HepG2 (cell line): ENCODE measurements around the gene LGALS8. TPM values are rescaled to one million over a fixed set of nuclear protein-coding genes. Genes with fewer than 3 reads are reported as not detected.
A peak's percentile ranks its signal among the peaks of the same experiment; 100 is the strongest.

ENCODE experiments used
- ATAC-seq: fragments of 200-7000 bp; cut with Tn5 transposase; 3 replicates; pipeline ENCODE4 v1.9.1; 2020; ENCODE audit warnings: mild to moderate bottlenecking, moderate library complexity
- BruUV-seq: library from RNA; stranded (reverse); fragments of 400-500 nt; replicated peaks from 2 replicates; lab custom pipeline; 2021; lab: Mats Ljungman, UMichigan
- CTCF ChIA-PET: fragments of 300-600 bp; formaldehyde crosslinking; extraction: SDS; loops from one replicate; lab custom pipeline; 2021; ENCODE audit warnings: low total read pairs, inconsistent platforms, low intra/inter-chr PET ratio; lab: Yijun Ruan, JAX
- POLR2A ChIA-PET: fragments of 350-600 bp; sonication (Branson Sonifier 250); formaldehyde crosslinking; loops from one replicate; lab custom pipeline; 2020; ENCODE audit warnings: antibody characterized with exemption, inconsistent platforms; lab: Yijun Ruan, JAX
- DNase-seq: peaks from one replicate; pipeline ENCODE4 v3.0.0-alpha.2; 2015; ENCODE audit warnings: low spot score
- FAIRE-seq: peaks from 3 replicates; lab custom pipeline; 2011; peaks lifted over from hg19 to GRCh38; lab: Jason Lieb, UNC
- H2AFZ ChIP-seq: one replicate; pipeline ENCODE4 v1.6.1; 2011; ENCODE audit warnings: low read length, inconsistent platforms
- H3K27ac ChIP-seq: fragments of 300-600 bp; 3 replicates; pipeline ENCODE4 v1.8.0; 2011; ENCODE audit warnings: mixed run types, mild to moderate bottlenecking, mixed read lengths, low read length, inconsistent platforms; ENCODE audit not compliant: insufficient read depth; ENCODE audit errors: extremely low read length
- H3K27me3 ChIP-seq, 2 experiments: fragments of 200-600 bp in 1 of 2; 2 replicates in 1 of 2; 3 replicates in 1 of 2; pipeline versions ENCODE4 v1.6.0 to v1.8.0; 2011; ENCODE audit warnings: low read length in 2 of 2, mild to moderate bottlenecking in 2 of 2, moderate library complexity in 2 of 2, inconsistent platforms in 1 of 2; ENCODE audit not compliant: insufficient read depth in 2 of 2, control insufficient read depth in 1 of 2
- H3K36me3 ChIP-seq, 2 experiments: fragments of 200-600 bp in 1 of 2; replicated peaks in 1 of 2; 2 replicates in 1 of 2; 3 replicates in 1 of 2; pipeline versions ENCODE4 v1.5.1 to v1.8.0; 2011; ENCODE audit warnings: low read length in 2 of 2, inconsistent platforms in 1 of 2; ENCODE audit not compliant: insufficient read depth in 2 of 2, control insufficient read depth in 1 of 2
- H3K4me1 ChIP-seq: 2 replicates; pipeline ENCODE4 v1.5.1; 2012; ENCODE audit warnings: low read length, inconsistent platforms; ENCODE audit not compliant: insufficient read depth
- H3K4me2 ChIP-seq: 2 replicates; pipeline ENCODE4 v1.6.0; 2011; ENCODE audit warnings: low read depth, low read length, inconsistent platforms
- H3K4me3 ChIP-seq, 3 experiments: fragments of 200-600 bp in 1 of 3; sonication (generic), shearing (Covaris generic) in 1 of 3; replicated peaks in 1 of 3; 2 replicates each; pipeline ENCODE4 v1.5.1; 2011 to 2016; ENCODE audit warnings: low read length in 3 of 3, inconsistent platforms in 2 of 3, low read depth in 2 of 3, mild to moderate bottlenecking in 2 of 3, control low read depth in 1 of 3, mixed read lengths in 1 of 3; ENCODE audit not compliant: insufficient read depth in 1 of 3
- H3K79me2 ChIP-seq: one replicate; pipeline ENCODE4 v1.6.1; 2011; ENCODE audit warnings: low read length, inconsistent platforms; ENCODE audit not compliant: insufficient read depth
- H3K9ac ChIP-seq: 2 replicates; pipeline ENCODE4 v1.6.0; 2011; ENCODE audit warnings: mild to moderate bottlenecking, low read depth, low read length, inconsistent platforms; ENCODE audit not compliant: insufficient read depth
- H3K9me3 ChIP-seq: 2 replicates; pipeline ENCODE4 v1.5.1; 2012; ENCODE audit warnings: mild to moderate bottlenecking, low read length
- H4K20me1 ChIP-seq: 2 replicates; pipeline ENCODE4 v1.6.0; 2011; ENCODE audit warnings: inconsistent platforms, mild to moderate bottlenecking, low read length, moderate library complexity; ENCODE audit not compliant: insufficient read depth
- CEBPG ChIP-seq: IDR thresholded peaks from 2 replicates; pipeline ENCODE4 v1.6.1; 2016
- ELK4 ChIP-seq: sonication (generic); formaldehyde crosslinking; IDR thresholded peaks from 2 replicates; pipeline ENCODE4 v1.9.0; 2021; ENCODE audit warnings: missing genetic modification reagents, borderline replicate concordance
- MBD4 ChIP-seq: IDR thresholded peaks from 2 replicates; pipeline ENCODE4 v1.6.1; 2012; ENCODE audit warnings: low read length, inconsistent platforms, borderline replicate concordance
- NR2F6 ChIP-seq, 2 experiments: IDR thresholded peaks; 2 replicates each; pipeline ENCODE4 v1.6.1; 2016; ENCODE audit warnings: antibody characterized with exemption in 1 of 2, mild to moderate bottlenecking in 1 of 2
- TBX2 ChIP-seq: sonication (generic); formaldehyde crosslinking; IDR thresholded peaks from 2 replicates; pipeline ENCODE4 v1.5.0; 2020; ENCODE audit warnings: missing genetic modification reagents, mild to moderate bottlenecking, borderline replicate concordance
- ZMAT5 ChIP-seq: sonication (generic); formaldehyde crosslinking; IDR thresholded peaks from 2 replicates; pipeline ENCODE4 v1.5.0; 2020; ENCODE audit warnings: mild to moderate bottlenecking, low read depth, missing genetic modification reagents, borderline replicate concordance
- WGBS: methylation state at CpG from one replicate; pipeline ENCODE4 v1.1.6; 2017; ENCODE audit warnings: low lambda C conversion rate; 5-methylcytosine and 5-hydroxymethylcytosine counted together
- in situ Hi-C: cut with HindIII; loops from 2 replicates; pipeline ENCODE4 v1.10.0; 2017; ENCODE audit warnings: low pct_unique_long_range_greater_than_20kb; ENCODE audit not compliant: extremely low pct_ligation_motif_present
- intact Hi-C: fragments of 100-400 bp; cut with micrococcal nuclease; formaldehyde crosslinking; loops from one replicate; pipeline ENCODE4 v1.10.0; 2022; ENCODE audit not compliant: unreplicated experiment
- polyA plus RNA-seq, 8 experiments: library from polyadenylated mRNA; depleted of rRNA in 3 of 8; stranded (reverse) in 7 of 8; unstranded in 1 of 8; fragments of >200 nt; fragmentation: Illumina TruSeq in 4 of 8; extraction: Trizol in 4 of 8; gene quantifications; 2 replicates each; pipeline versions ENCODE4 v1.2.1 to v1.2.3, GENCODE V29; 2011 to 2016; ENCODE audit warnings: low read depth in 4 of 8, missing spikeins in 1 of 8, mixed read lengths in 1 of 8; ENCODE audit not compliant: insufficient read depth in 1 of 8
- total RNA-seq, 5 experiments: library from RNA; depleted of rRNA; stranded (reverse); fragments of >200 nt; fragmentation: Illumina TruSeq; extraction: Trizol; gene quantifications; 2 replicates each; pipeline ENCODE4 v1.2.3, GENCODE V29; 2016; ENCODE audit warnings: low read depth in 1 of 5

Gene LGALS8
- total and polyA plus RNA-seq, 2 of the 13 experiments (the other 11 are each of a cell fraction or from before 2014, with no cell fraction given), result 29.3 to 185 TPM

- no peak for TF ChIP-seq MBD4
- TF ChIP-seq ZMAT5 (CRISPR knock-in tag), result no peak
- TF ChIP-seq TBX2, result no peak
- TF ChIP-seq ELK4 (CRISPR knock-in tag), result no peak
- TF ChIP-seq, all 625 proteins: peak for 0
Measured at GRCh38 chr1:236530959-236531358, 7.2 kb downstream of the LGALS8 start (continued).

- H3K36me3 ChIP-seq, result peaks cover 22 to 52% of the 10 kb centered on the region in 2 experiments
- in situ Hi-C loops, result no loop called here
- no peak overlapping the region for H2AFZ ChIP-seq
- H3K27me3 ChIP-seq, result no peaks in the 10 kb centered on the region
- DNase-seq, result no peak
- H4K20me1 ChIP-seq, result peaks cover 5% of the 10 kb centered on the region; the same call in 1 of the 2 replicates
- BruUV-seq, result TSS peak; percentile 44
- no peak for FAIRE-seq
- POLR2A ChIA-PET, result no interaction called here
- CTCF ChIA-PET, result no interaction called here
- 95% methylated on average over 4 of the region's 4 CpGs for WGBS
- no peak for ATAC-seq
- no peak overlapping the region for H3K4me2 ChIP-seq
- H3K9me3 ChIP-seq, result no peaks in the 10 kb centered on the region
- no peak for TF ChIP-seq CEBPG (CRISPR knock-in tag)
- TF ChIP-seq NR2F6 (IDR thresholded peaks at IDR 0.05), result peak; percentile 16; the same call in 1 of the 2 replicates
- TF ChIP-seq NR2F6 (CRISPR knock-in tag; IDR thresholded peaks at IDR 0.05), result no peak
- peaks cover 71% of the 10 kb centered on the region for H3K4me1 ChIP-seq
- no peak overlapping the region for H3K9ac ChIP-seq
- no peak overlapping the region for H3K4me3 ChIP-seq
- no peak overlapping the region for H3K27ac ChIP-seq
- H3K79me2 ChIP-seq, result peaks cover 38% of the 10 kb centered on the region
- intact Hi-C loops, result loop anchor here (5.0 kb wide), 1 partner anchor 251 kb away; the partner anchor contains the start of gene ERO1B
Measured at GRCh38 chr1:236532850-236533249, 9.1 kb downstream of the LGALS8 start.
